BJ (cell line): Measurements from ENCODE around the gene CS. TPM values are rescaled to one million over a fixed set of nuclear protein-coding genes. Genes with fewer than 3 reads are reported as not detected.

Experiments
- CTCF ChIA-PET: fragments of 350-600 bp; formaldehyde crosslinking; extraction: SDS; loops from one replicate; lab custom pipeline; 2021; ENCODE audit warnings: antibody characterized with exemption, inconsistent platforms; lab: Yijun Ruan, JAX
- POLR2A ChIA-PET: fragments of 300-600 bp; sonication (Branson Sonifier 250); formaldehyde crosslinking; extraction: SDS; loops from one replicate; lab custom pipeline; 2021; ENCODE audit warnings: antibody characterized with exemption; lab: Charles Lee
- DNase-seq: peaks from one replicate; pipeline ENCODE4 v3.0.0-alpha.2; 2011; ENCODE audit warnings: low read depth
- H3K27me3 ChIP-seq: 2 replicates; pipeline ENCODE4 v1.6.0; 2011; ENCODE audit warnings: low read length; ENCODE audit not compliant: control insufficient read depth, insufficient read depth
- H3K36me3 ChIP-seq: 2 replicates; pipeline ENCODE4 v1.5.1; 2011; ENCODE audit warnings: low read length; ENCODE audit not compliant: control insufficient read depth, insufficient read depth
- H3K4me3 ChIP-seq: 2 replicates; pipeline ENCODE4 v1.5.1; 2011; ENCODE audit warnings: low read depth, mild to moderate bottlenecking, control low read depth, low read length
- polyA plus RNA-seq: library from polyadenylated mRNA; depleted of rRNA; stranded (reverse); fragments of >200 nt; gene quantifications from 2 replicates; pipeline ENCODE4 v1.2.3, GENCODE V29; 2011
- TF ChIP-seq, protein P1 (sequence below): IDR thresholded peaks from 2 replicates; pipeline ENCODE4 v1.5.1; 2011; ENCODE audit warnings: low read depth, mild to moderate bottlenecking, control low read depth, inconsistent platforms, low read length, moderate library complexity; ENCODE audit not compliant: insufficient read depth

CS gene
- polyA plus RNA-seq, 1 experiment, result 150 TPM

DNA sequence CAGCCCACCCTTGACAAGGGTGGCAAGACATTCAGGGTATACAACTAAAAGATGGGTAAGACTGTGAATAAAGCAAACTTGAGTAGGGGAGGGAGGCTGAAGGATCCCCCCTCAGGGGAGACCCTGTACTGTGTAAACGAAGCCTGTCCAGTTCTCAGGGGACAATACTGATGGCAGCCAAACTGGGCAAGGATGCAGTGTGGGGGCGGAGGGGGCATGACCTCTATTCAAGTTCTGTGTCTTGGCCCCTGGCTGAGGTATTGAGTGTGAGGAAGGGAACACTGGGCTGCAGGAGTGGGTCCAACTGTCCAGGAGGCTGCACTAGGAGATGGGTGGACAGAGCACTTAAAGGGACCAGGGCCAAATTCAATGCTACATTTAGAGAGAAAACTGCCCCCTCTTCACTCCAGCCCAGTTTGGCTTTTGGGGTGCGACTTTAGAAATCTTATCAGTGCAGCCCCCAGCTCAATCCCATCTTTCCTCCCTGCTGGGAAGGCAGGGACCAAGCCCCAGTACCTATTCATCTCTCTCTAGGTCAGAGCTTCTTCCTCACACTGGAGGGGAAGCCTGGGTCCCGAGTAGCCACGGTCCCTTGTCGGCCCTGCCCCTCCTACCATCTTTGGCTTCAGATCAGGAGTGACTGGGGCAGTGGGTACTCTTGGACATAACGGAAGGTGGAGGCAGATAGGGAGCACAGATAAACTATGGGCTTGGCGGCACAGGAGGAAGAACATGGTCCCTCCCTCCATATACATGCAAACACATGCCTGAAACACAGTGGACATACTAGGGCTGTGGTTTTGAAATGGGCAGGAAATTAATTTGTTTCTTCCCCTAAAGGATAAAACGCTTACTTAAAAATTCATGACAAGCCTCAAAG, 58.5 kb downstream of the CS start:
- CTCF ChIA-PET, result interaction anchor here (0.6 kb wide), 1 partner anchor 27 kb away, joined by 3 read pairs; no protein-coding TSS in a partner anchor
- no peak for DNase-seq
- H3K27me3 ChIP-seq, result no peaks in the 10 kb centered on the region

DNA sequence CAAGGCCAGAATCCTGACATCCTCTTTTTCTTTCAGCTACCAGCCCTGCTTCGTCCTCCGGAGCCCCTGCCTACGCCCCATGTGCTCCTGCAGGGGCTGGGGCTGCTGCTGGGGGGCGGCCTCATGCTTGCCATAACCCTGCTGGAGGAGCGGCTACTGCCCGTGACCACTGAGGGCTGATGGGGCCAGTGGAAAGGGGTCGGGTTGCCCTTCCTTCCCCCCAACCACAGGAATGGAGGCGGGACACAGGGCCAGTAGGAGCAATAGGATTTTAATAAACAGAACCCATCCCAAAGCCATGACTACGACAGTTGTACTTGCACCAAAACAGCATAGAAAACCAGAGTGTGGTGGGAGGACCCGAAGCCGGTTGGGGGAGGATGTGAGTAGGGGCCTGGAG, 62.6 kb downstream of the CS start:
- CTCF ChIA-PET, result interaction anchor here (0.7 to 2.3 kb wide), 3 partner anchors 21 to 45 kb away, joined by 3 to 15 read pairs (median 3); partner anchors contain the start of gene ANKRD52

More for the DNA sequence above, 58.5 kb downstream of the CS start:
- POLR2A ChIA-PET, result no interaction called here
- TF ChIP-seq, protein P1, sequence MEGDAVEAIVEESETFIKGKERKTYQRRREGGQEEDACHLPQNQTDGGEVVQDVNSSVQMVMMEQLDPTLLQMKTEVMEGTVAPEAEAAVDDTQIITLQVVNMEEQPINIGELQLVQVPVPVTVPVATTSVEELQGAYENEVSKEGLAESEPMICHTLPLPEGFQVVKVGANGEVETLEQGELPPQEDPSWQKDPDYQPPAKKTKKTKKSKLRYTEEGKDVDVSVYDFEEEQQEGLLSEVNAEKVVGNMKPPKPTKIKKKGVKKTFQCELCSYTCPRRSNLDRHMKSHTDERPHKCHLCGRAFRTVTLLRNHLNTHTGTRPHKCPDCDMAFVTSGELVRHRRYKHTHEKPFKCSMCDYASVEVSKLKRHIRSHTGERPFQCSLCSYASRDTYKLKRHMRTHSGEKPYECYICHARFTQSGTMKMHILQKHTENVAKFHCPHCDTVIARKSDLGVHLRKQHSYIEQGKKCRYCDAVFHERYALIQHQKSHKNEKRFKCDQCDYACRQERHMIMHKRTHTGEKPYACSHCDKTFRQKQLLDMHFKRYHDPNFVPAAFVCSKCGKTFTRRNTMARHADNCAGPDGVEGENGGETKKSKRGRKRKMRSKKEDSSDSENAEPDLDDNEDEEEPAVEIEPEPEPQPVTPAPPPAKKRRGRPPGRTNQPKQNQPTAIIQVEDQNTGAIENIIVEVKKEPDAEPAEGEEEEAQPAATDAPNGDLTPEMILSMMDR, result no peak
- H3K36me3 ChIP-seq, result peaks cover 40% of the 10 kb centered on the region
- H3K4me3 ChIP-seq, result no peak overlapping the region

GRCh38 chr12:56236985-56237384, 63.1 kb downstream of the CS start:
- Histone ChIP-seq H3K4me3 (no peak overlapping the region), H3K27me3 (no peaks in the 10 kb centered on the region), H3K36me3 (peaks cover 16% of the 10 kb centered on the region)
- TF ChIP-seq, protein P1, result no peak
- CTCF ChIA-PET, result interaction anchor here (0.7 to 2.3 kb wide), 5 partner anchors 15 to 45 kb away, joined by 3 to 15 read pairs (median 3); partner anchors contain the start of gene ANKRD52
- no peak for DNase-seq
- POLR2A ChIA-PET, result no interaction called here

More for the DNA sequence above, 62.6 kb downstream of the CS start:
- Histone ChIP-seq H3K27me3 (no peaks in the 10 kb centered on the region), H3K36me3 (peaks cover 18% of the 10 kb centered on the region), H3K4me3 (no peak overlapping the region)
- TF ChIP-seq, protein P1, result no peak
- POLR2A ChIA-PET, result no interaction called here
- no peak for DNase-seq

DNA sequence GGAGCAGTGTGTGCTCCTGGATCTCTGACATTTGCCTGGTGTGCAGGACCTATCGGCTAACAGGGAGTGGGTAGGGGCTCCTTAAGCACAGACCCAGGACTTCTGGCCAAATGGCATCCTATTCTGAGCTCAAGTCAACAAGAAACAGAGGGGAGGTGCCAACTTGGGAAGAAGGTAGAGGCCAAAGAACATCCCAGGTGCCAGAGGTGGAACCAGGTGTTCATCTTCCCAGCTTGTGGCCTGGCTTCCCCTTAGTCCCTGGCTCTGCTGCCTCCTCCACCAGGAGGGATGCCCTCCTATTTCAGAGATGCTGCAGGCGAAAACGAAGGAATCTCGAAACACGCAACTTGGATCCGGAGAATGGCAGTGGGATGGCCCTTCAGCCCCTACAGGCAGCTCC, 64.0 kb downstream of the CS start:
- H3K36me3 ChIP-seq, result peaks cover 14% of the 10 kb centered on the region
- H3K27me3 ChIP-seq, result no peaks in the 10 kb centered on the region
- TF ChIP-seq, protein P1, result no peak
- no peak for DNase-seq
- H3K4me3 ChIP-seq, result no peak overlapping the region
- ChIA-PET POLR2A (no interaction called here), CTCF (interaction anchor here (0.9 to 2.3 kb wide), 3 partner anchors 11 to 22 kb away, joined by 3 to 15 read pairs (median 3); partner anchors contain the start of gene ANKRD52)

GRCh38 chr12:56234746-56235436, 65.2 kb downstream of the CS start:
- no peak for DNase-seq
- Histone ChIP-seq H3K36me3 (peaks cover 11% of the 10 kb centered on the region), H3K27me3 (no peaks in the 10 kb centered on the region), H3K4me3 (no peak overlapping the region)
- ChIA-PET CTCF (interaction anchor here (0.6 to 1.8 kb wide), 5 partner anchors 9 to 74 kb away, joined by 3 to 7 read pairs (median 5); partner anchors contain the start of genes ANKRD52 and COQ10A), POLR2A (no interaction called here)
- TF ChIP-seq, protein P1, result no peak
